PFSK-1 (cell line): ENCODE results near the gene GPR21.

Experiments used
- FOXP2 ChIP-seq: optimal IDR thresholded peaks from 2 replicates; pipeline ENCODE3; 2011; ENCODE audit warnings: borderline replicate concordance, control low read depth, inconsistent platforms; ENCODE audit not compliant: insufficient read depth; ENCODE audit errors: extremely low read length, extremely low read depth
- POLR2AphosphoS5 ChIP-seq: IDR thresholded peaks from 2 replicates; pipeline ENCODE4 v1.6.1; 2012; ENCODE audit warnings: low read depth, mild to moderate bottlenecking, control low read depth, low read length, moderate library complexity
- REST ChIP-seq, 2 experiments: IDR thresholded peaks; 2 replicates each; pipeline versions ENCODE4 v1.6.1 to v1.8.0; 2011 to 2012; ENCODE audit warnings: low read depth in 2 of 2, low read length in 2 of 2, control low read depth in 1 of 2, inconsistent platforms in 1 of 2, mild to moderate bottlenecking in 1 of 2, moderate library complexity in 1 of 2; ENCODE audit not compliant: insufficient read depth in 1 of 2
- SIN3A ChIP-seq: IDR thresholded peaks from 2 replicates; pipeline ENCODE4 v1.6.1; 2012; ENCODE audit warnings: mild to moderate bottlenecking, low read length, moderate library complexity, borderline replicate concordance; ENCODE audit not compliant: insufficient read depth
- TAF1 ChIP-seq: IDR thresholded peaks from 2 replicates; pipeline ENCODE4 v1.6.1; 2012; ENCODE audit warnings: low read length, control low read depth, borderline replicate concordance; ENCODE audit not compliant: insufficient read depth

GRCh38 chr9:123016631-123017030 lies 16.8 kb upstream of the GPR21 start:
- TF ChIP-seq TAF1 (no peak), POLR2AphosphoS5 (no peak), REST (IDR thresholded peaks at IDR 0.05; ENCODE audit: insufficient read depth in 1 of 2, low read depth in 2 of 2, low read length in 2 of 2) (no peak), SIN3A (no peak), FOXP2 (no peak)
